ENCODE results near the gene ERRFI1. TPM values are rescaled to one million over a fixed set of nuclear protein-coding genes. Genes with fewer than 3 reads are reported as not detected.

Gene ERRFI1
- total and polyA plus RNA-seq, 10 of the 15 experiments (the other 5 are each of a cell fraction or from before 2014, with no cell fraction given): 0.90 to 6.5 (median 3.1) TPM

DNA sequence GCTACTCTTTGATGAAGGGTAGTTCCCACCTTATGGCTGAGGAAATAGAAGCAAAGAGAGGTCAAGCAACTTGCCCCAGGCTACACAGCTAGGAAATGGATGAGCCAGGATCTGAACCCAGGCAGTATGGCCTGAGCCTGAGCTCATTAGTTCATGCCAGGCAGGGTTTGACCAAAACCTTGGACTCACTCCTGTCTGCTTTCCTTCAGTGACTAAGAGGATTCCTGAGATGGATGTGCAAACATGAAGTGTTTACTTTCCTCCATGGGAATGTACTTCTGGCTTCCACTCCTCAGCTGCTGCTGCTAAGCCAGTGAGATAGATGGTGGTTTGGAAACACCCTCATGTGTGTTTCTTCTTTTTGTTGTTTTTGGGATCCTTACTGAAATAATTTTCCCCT, 35.1 kb upstream of the ERRFI1 start:
- POLR2A ChIA-PET: interaction anchor here (0.6 kb wide), 1 partner anchor 208 kb away, joined by 4 read pairs; no protein-coding TSS in a partner anchor
- Histone ChIP-seq H3K9ac (ENCODE audit: control insufficient read depth, insufficient read depth, low read length) (no peak overlapping the region), H3K27ac (ENCODE audit: control insufficient read depth, insufficient read depth) (no peak overlapping the region), H3K9me3 (replicated peaks; ENCODE audit: control insufficient read depth, insufficient read depth, low read length) (no peaks in the 10 kb centered on the region; the same call in 2 of the 3 replicates), H3K4me2 (ENCODE audit: control insufficient read depth, insufficient read depth) (no peak overlapping the region), H3K4me3 (no peak overlapping the region), H3K36me3 (ENCODE audit: control insufficient read depth in 2 of 2, insufficient read depth in 2 of 2, low read length in 1 of 2) (no peaks in the 10 kb centered on the region), H2AFZ (ENCODE audit: control insufficient read depth, low read depth, low read length) (no peak overlapping the region), H3K79me2 (ENCODE audit: control insufficient read depth, insufficient read depth, low read length) (no peaks in the 10 kb centered on the region), H4K20me1 (ENCODE audit: control insufficient read depth, insufficient read depth) (no peaks in the 10 kb centered on the region), H3K27me3 (replicated peaks in 1 of 2; ENCODE audit: control insufficient read depth in 2 of 2, insufficient read depth in 2 of 2, low read length in 1 of 2) (no peaks in the 10 kb centered on the region), H3K4me1 (ENCODE audit: control insufficient read depth, insufficient read depth, low read length) (no peaks in the 10 kb centered on the region)
- TF ChIP-seq CHD2 (IDR thresholded peaks at IDR 0.05; ENCODE audit: borderline replicate concordance, low read depth, low read length) (no peak), BCL11A (IDR thresholded peaks at IDR 0.05; ENCODE audit: low read depth, low read length) (no peak), NFYA (IDR thresholded peaks at IDR 0.05; ENCODE audit: borderline replicate concordance, low read depth, low read length) (no peak), CHD4 (IDR thresholded peaks at IDR 0.05) (no peak), PML (IDR thresholded peaks at IDR 0.05; ENCODE audit: low read length) (no peak), SIN3A (IDR thresholded peaks at IDR 0.05; ENCODE audit: low read depth, low read length) (no peak), RCOR1 (conservative IDR thresholded peaks at IDR 0.05; ENCODE audit: low read depth, low read length) (no peak), NFIC (IDR thresholded peaks at IDR 0.05; ENCODE audit: low read depth, low read length) (no peak), BACH1 (IDR thresholded peaks at IDR 0.05; ENCODE audit: borderline replicate concordance) (no peak), TCF3 (IDR thresholded peaks at IDR 0.05; ENCODE audit: borderline replicate concordance, insufficient read depth, low read depth, low read length) (no peak)
- TF ChIP-seq, protein P1, sequence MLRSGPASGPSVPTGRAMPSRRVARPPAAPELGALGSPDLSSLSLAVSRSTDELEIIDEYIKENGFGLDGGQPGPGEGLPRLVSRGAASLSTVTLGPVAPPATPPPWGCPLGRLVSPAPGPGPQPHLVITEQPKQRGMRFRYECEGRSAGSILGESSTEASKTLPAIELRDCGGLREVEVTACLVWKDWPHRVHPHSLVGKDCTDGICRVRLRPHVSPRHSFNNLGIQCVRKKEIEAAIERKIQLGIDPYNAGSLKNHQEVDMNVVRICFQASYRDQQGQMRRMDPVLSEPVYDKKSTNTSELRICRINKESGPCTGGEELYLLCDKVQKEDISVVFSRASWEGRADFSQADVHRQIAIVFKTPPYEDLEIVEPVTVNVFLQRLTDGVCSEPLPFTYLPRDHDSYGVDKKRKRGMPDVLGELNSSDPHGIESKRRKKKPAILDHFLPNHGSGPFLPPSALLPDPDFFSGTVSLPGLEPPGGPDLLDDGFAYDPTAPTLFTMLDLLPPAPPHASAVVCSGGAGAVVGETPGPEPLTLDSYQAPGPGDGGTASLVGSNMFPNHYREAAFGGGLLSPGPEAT (IDR thresholded peaks at IDR 0.05; ENCODE audit: low read depth): no peak
- TF ChIP-seq, protein P2, sequence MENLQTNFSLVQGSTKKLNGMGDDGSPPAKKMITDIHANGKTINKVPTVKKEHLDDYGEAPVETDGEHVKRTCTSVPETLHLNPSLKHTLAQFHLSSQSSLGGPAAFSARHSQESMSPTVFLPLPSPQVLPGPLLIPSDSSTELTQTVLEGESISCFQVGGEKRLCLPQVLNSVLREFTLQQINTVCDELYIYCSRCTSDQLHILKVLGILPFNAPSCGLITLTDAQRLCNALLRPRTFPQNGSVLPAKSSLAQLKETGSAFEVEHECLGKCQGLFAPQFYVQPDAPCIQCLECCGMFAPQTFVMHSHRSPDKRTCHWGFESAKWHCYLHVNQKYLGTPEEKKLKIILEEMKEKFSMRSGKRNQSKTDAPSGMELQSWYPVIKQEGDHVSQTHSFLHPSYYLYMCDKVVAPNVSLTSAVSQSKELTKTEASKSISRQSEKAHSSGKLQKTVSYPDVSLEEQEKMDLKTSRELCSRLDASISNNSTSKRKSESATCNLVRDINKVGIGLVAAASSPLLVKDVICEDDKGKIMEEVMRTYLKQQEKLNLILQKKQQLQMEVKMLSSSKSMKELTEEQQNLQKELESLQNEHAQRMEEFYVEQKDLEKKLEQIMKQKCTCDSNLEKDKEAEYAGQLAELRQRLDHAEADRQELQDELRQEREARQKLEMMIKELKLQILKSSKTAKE (IDR thresholded peaks at IDR 0.05; ENCODE audit: low read depth, poor library complexity, severe bottlenecking): no peak
- CTCF ChIA-PET: interaction anchor here (0.8 to 1.1 kb wide), 2 partner anchors 45 to 255 kb away, joined by 3 read pairs; no protein-coding TSS in a partner anchor
- RAD21 ChIA-PET (ENCODE audit: unreplicated experiment): no interaction called here
- DNase-seq (ENCODE audit: low read depth, low spot score): no peak
- ATAC-seq: no peak
- SMC1A ChIA-PET (ENCODE audit: uncharacterized antibody, unreplicated experiment): no interaction called here
- BruUV-seq (replicated peaks): no TSS peak
- FAIRE-seq: no peak
- intact Hi-C loops (cut with micrococcal nuclease; ENCODE audit: unreplicated experiment): no loop called here
- in situ Hi-C loops (cut with MboI): no loop called here

All from GM12878 (cell line).